Activated CD4-positive, alpha-beta T cell treated with anti-CD3 and anti-CD28 coated beads, Interleukin-2, amount 50 U/mL, for 24 hours (primary cell): ENCODE data around the gene GALNT17.

Experiments
- DNase-seq, 2 donors: peaks; one replicate each; pipeline ENCODE4 v3.0.0-alpha.2; 2020; ENCODE audit warnings: low read depth in 1 of 2, low spot score in 1 of 2

Gene GALNT17

GRCh38 chr7:71385330-71385729 lies 253.4 kb downstream of the GALNT17 start:
- DNase-seq: no peak

GRCh38 chr7:71386152-71386785 lies 254.3 kb downstream of the GALNT17 start:
- no peak for DNase-seq

GRCh38 chr7:71388181-71388580 lies 256.2 kb downstream of the GALNT17 start:
- DNase-seq: no peak

GRCh38 chr7:71389976-71390375 lies 258.0 kb downstream of the GALNT17 start:
- no peak for DNase-seq

GRCh38 chr7:71393661-71394060 lies 261.7 kb downstream of the GALNT17 start:
- no peak for DNase-seq

GRCh38 chr7:71402684-71403083 lies 270.7 kb downstream of the GALNT17 start:
- DNase-seq: no peak

- DNase-seq: no peak
Measured at GRCh38 chr7:71403202-71403946, 271.4 kb downstream of the GALNT17 start.

GRCh38 chr7:71404726-71405345 lies 272.9 kb downstream of the GALNT17 start:
- no peak for DNase-seq

- no peak for DNase-seq
Measured at GRCh38 chr7:71408271-71408670, 276.3 kb downstream of the GALNT17 start.

GRCh38 chr7:71409550-71410157 lies 277.7 kb downstream of the GALNT17 start:
- DNase-seq: no peak

GRCh38 chr7:71411475-71411874 lies 279.5 kb downstream of the GALNT17 start:
- DNase-seq: no peak

- DNase-seq: no peak
Measured at GRCh38 chr7:71414490-71414889, 282.5 kb downstream of the GALNT17 start.

GRCh38 chr7:71419546-71420337 lies 287.8 kb downstream of the GALNT17 start:
- no peak for DNase-seq

GRCh38 chr7:71422104-71422503 lies 290.2 kb downstream of the GALNT17 start:
- no peak for DNase-seq

- DNase-seq: no peak
Measured at GRCh38 chr7:71424166-71425035, 292.5 kb downstream of the GALNT17 start.

GRCh38 chr7:71429083-71429482 lies 297.1 kb downstream of the GALNT17 start:
- no peak for DNase-seq

- no peak for DNase-seq
Measured at GRCh38 chr7:71430246-71430645, 298.3 kb downstream of the GALNT17 start.

GRCh38 chr7:71439321-71439720 lies 307.4 kb downstream of the GALNT17 start:
- no peak for DNase-seq

GRCh38 chr7:71442492-71443190 lies 310.7 kb downstream of the GALNT17 start:
- DNase-seq: no peak

- no peak for DNase-seq
Measured at GRCh38 chr7:71443191-71443530, 311.2 kb downstream of the GALNT17 start.
